ENCODE results near the gene MYO1E.

GRCh38 chr15:59312205-59312604 is 60.5 kb downstream of the MYO1E start:
- TF ChIP-seq CTCF (conservative IDR thresholded peaks at IDR 0.05 in 1 of 2, IDR thresholded peaks at IDR 0.05 in 1 of 2; ENCODE audit: extremely low read depth in 1 of 2, insufficient read depth in 1 of 2, low read depth in 1 of 2, low read length in 2 of 2) (no peak), EZH2 (IDR thresholded peaks at IDR 0.05; ENCODE audit: borderline replicate concordance, low read length) (no peak)

Data from mammary epithelial cell (primary cell).